Endothelial cell (in vitro differentiated cells): Measurements from ENCODE around the gene TBC1D7. TPM values are rescaled to one million over a fixed set of nuclear protein-coding genes. Genes with fewer than 3 reads are reported as not detected.
A peak's percentile ranks its signal among the peaks of the same experiment; 100 is the strongest.

Source experiments
- DNase-seq: peaks from one replicate; pipeline ENCODE4 v3.0.0; 2021; ENCODE audit warnings: low spot score
- H3K27ac Mint-ChIP-seq: one replicate; pipeline ENCODE4 v1.8.0; 2021; ENCODE audit warnings: mixed read lengths, inconsistent platforms; ENCODE audit not compliant: unreplicated experiment
- H3K27me3 Mint-ChIP-seq: one replicate; pipeline ENCODE4 v1.8.0; 2021; ENCODE audit warnings: mild to moderate bottlenecking, moderate library complexity, mixed read lengths, inconsistent platforms; ENCODE audit not compliant: unreplicated experiment
- H3K36me3 Mint-ChIP-seq: one replicate; pipeline ENCODE4 v1.8.0; 2021; ENCODE audit warnings: mild to moderate bottlenecking, low read depth, mixed read lengths, inconsistent platforms; ENCODE audit not compliant: unreplicated experiment
- H3K4me1 Mint-ChIP-seq: one replicate; pipeline ENCODE4 v1.8.0; 2021; ENCODE audit warnings: mild to moderate bottlenecking, mixed read lengths, inconsistent platforms; ENCODE audit not compliant: unreplicated experiment
- H3K4me3 Mint-ChIP-seq: one replicate; pipeline ENCODE4 v1.8.0; 2021; ENCODE audit warnings: mild to moderate bottlenecking, mixed read lengths, inconsistent platforms; ENCODE audit not compliant: unreplicated experiment
- H3K9me3 Mint-ChIP-seq: one replicate; pipeline ENCODE4 v1.8.0; 2021; ENCODE audit warnings: mixed read lengths, inconsistent platforms; ENCODE audit not compliant: unreplicated experiment
- CTCF ChIP-seq: fragments of 200-600 bp; sonication (generic); IDR thresholded peaks from one replicate; pipeline ENCODE4 v1.5.0; 2021; ENCODE audit warnings: antibody characterized with exemption; ENCODE audit not compliant: unreplicated experiment
- long read RNA-seq: library from polyadenylated mRNA; unstranded; transcript quantifications from one replicate; pipeline ENCODE4 v2.0.0, GENCODE V29; 2020; ENCODE audit not compliant: unreplicated experiment
- total RNA-seq: library from RNA; stranded (reverse); fragmentation: NEBNext Ultra II Directional; extraction: Animal tissue kit (Norgen Biotek cat#: 25700); gene quantifications from one replicate; pipeline ENCODE4 v1.2.1, GENCODE V29; 2021; ENCODE audit not compliant: unreplicated experiment

Gene TBC1D7
- 40.4 TPM for total RNA-seq
- long read RNA-seq, transcript TBC1D7-202 (8 exons, 1,116 nt), result major isoform, 5 of 35 reads
- long read RNA-seq, partial matches to known transcripts, result 0 of 35 reads
- long read RNA-seq, other reads (novel, unspliced or antisense), result 25 of 35 reads

- peak within 1 kb of the TSS; percentile 86 for H3K27ac Mint-ChIP-seq
- H3K4me3 Mint-ChIP-seq, result peak within 1 kb of the TSS; percentile 97
- peaks cover 13% of the 10 kb centered on the region for H3K4me1 Mint-ChIP-seq
- H3K9me3 Mint-ChIP-seq, result no peaks in the 10 kb centered on the region
- no peak for TF ChIP-seq CTCF
- peaks cover 11% of the 10 kb centered on the region for H3K36me3 Mint-ChIP-seq
- DNase-seq, result peak; percentile 94
- H3K27me3 Mint-ChIP-seq, result no peaks in the 10 kb centered on the region
Observed at GRCh38 chr6:13328076-13328874, at the start of gene TBC1D7. TSS of gene TBC1D7 (minus strand) at chr6:13328537. CDS start at chr6:13326898, 1,639 bp downstream.

GRCh38 chr6:13377054-13377758 lies 48.9 kb upstream of the TBC1D7 start:
- TF ChIP-seq CTCF, result no peak
- Mint-ChIP-seq H3K36me3 (peaks cover 43% of the 10 kb centered on the region), H3K27ac (peak overlapping the region; percentile 9), H3K9me3 (no peaks in the 10 kb centered on the region), H3K4me3 (no peak overlapping the region), H3K27me3 (peaks cover 16% of the 10 kb centered on the region), H3K4me1 (peaks cover 56% of the 10 kb centered on the region)
- DNase-seq, result no peak

- H3K27me3 Mint-ChIP-seq, result peaks cover 17% of the 10 kb centered on the region
- no peak overlapping the region for H3K27ac Mint-ChIP-seq
Observed at GRCh38 chr6:13375360-13375878, 47.1 kb upstream of the TBC1D7 start.

GRCh38 chr6:13373919-13374318 lies 45.6 kb upstream of the TBC1D7 start:
- Mint-ChIP-seq H3K27me3 (peaks cover 13% of the 10 kb centered on the region), H3K4me1 (peaks cover 40% of the 10 kb centered on the region), H3K36me3 (peaks cover 30% of the 10 kb centered on the region), H3K27ac (no peak overlapping the region), H3K4me3 (peak overlapping the region; percentile 32), H3K9me3 (no peaks in the 10 kb centered on the region)
- TF ChIP-seq CTCF, result no peak
- no peak for DNase-seq

More at GRCh38 chr6:13375360-13375878, 47.1 kb upstream of the TBC1D7 start:
- TF ChIP-seq CTCF, result no peak
- H3K4me3 Mint-ChIP-seq, result peak overlapping the region; percentile 56
- no peak for DNase-seq
- H3K9me3 Mint-ChIP-seq, result no peaks in the 10 kb centered on the region
- H3K36me3 Mint-ChIP-seq, result peaks cover 38% of the 10 kb centered on the region
- peaks cover 54% of the 10 kb centered on the region for H3K4me1 Mint-ChIP-seq
